GM12878 (cell line): ENCODE data around the gene NTN3. TPM values are rescaled to one million over a fixed set of nuclear protein-coding genes. Genes with fewer than 3 reads are reported as not detected.

Experiments
- ATF7 ChIP-seq: fragments of 450-650 bp; IDR thresholded peaks from 2 replicates; pipeline ENCODE4 v1.6.1; 2016; ENCODE audit warnings: low read depth, mild to moderate bottlenecking
- BCL3 ChIP-seq: IDR thresholded peaks from 2 replicates; pipeline ENCODE4 v1.6.1; 2011; ENCODE audit warnings: borderline replicate concordance, low read depth, mild to moderate bottlenecking, moderate library complexity, low read length; ENCODE audit not compliant: insufficient read depth, poor library complexity, severe bottlenecking
- CEBPB ChIP-seq, 2 experiments: fragments of 150-350 bp in 1 of 2; IDR thresholded peaks; 2 replicates each; pipeline ENCODE4 v1.6.1; 2012 to 2014; ENCODE audit warnings: low read depth in 2 of 2, low read length in 2 of 2, borderline replicate concordance in 1 of 2, inconsistent platforms in 1 of 2
- CHD1 ChIP-seq: IDR thresholded peaks from 2 replicates; pipeline ENCODE4 v1.6.1; 2012; ENCODE audit warnings: low read depth, low read length, improper control_type of control experiment
- CUX1 ChIP-seq: IDR thresholded peaks from 2 replicates; pipeline ENCODE4 v1.6.1; 2012; ENCODE audit warnings: improper control_type of control experiment, low read depth, low read length; ENCODE audit not compliant: insufficient replicate concordance
- E2F4 ChIP-seq: IDR thresholded peaks from 2 replicates; pipeline ENCODE4 v1.6.1; 2012; ENCODE audit warnings: low read depth, low read length, improper control_type of control experiment
- MTA3 ChIP-seq: IDR thresholded peaks from 2 replicates; pipeline ENCODE4 v1.6.1; 2012; ENCODE audit warnings: low read length, inconsistent platforms, borderline replicate concordance
- MYC ChIP-seq: IDR thresholded peaks from 2 replicates; pipeline ENCODE4 v1.6.1; 2011; ENCODE audit warnings: mild to moderate bottlenecking, low read length, moderate library complexity, inconsistent platforms; ENCODE audit not compliant: insufficient read depth, insufficient replicate concordance, insufficient read length, severe bottlenecking
- RUNX3 ChIP-seq: IDR thresholded peaks from 2 replicates; pipeline ENCODE4 v1.6.1; 2012; ENCODE audit warnings: low read length, inconsistent platforms
- SMC3 ChIP-seq: IDR thresholded peaks from 2 replicates; pipeline ENCODE4 v1.6.1; 2011; ENCODE audit warnings: low read length, improper control_type of control experiment, borderline replicate concordance
- TAF1 ChIP-seq: IDR thresholded peaks from 2 replicates; pipeline ENCODE4 v1.6.1; 2011; ENCODE audit warnings: mild to moderate bottlenecking, low read depth, low read length, borderline replicate concordance
- TBL1XR1 ChIP-seq: IDR thresholded peaks from 2 replicates; pipeline ENCODE4 v1.6.1; 2012; ENCODE audit warnings: low read depth, low read length, improper control_type of control experiment
- YBX1 ChIP-seq: fragments of 450-650 bp; IDR thresholded peaks from 2 replicates; pipeline ENCODE4 v1.6.1; 2016; ENCODE audit warnings: antibody characterized with exemption
- ZBED1 ChIP-seq: IDR thresholded peaks from 2 replicates; pipeline ENCODE4 v1.6.1; 2016; ENCODE audit warnings: borderline replicate concordance
- ZBTB11 ChIP-seq: fragments of 450-650 bp; formaldehyde crosslinking; IDR thresholded peaks from 2 replicates; pipeline ENCODE4 v1.5.0; 2022; ENCODE audit warnings: mild to moderate bottlenecking, missing genetic modification characterization
- ZBTB33 ChIP-seq: fragments of 450-650 bp; IDR thresholded peaks from 2 replicates; pipeline ENCODE4 v1.6.1; 2017; ENCODE audit warnings: mild to moderate bottlenecking
- polyA plus RNA-seq, 11 experiments: library from polyadenylated mRNA; depleted of rRNA in 4 of 11; unstranded in 6 of 11; stranded (reverse) in 5 of 11; fragments of >200 nt; fragmentation: Nextera tagmentation in 4 of 11; fragmentation: Illumina TruSeq in 1 of 11; extraction: Ambion mirVana in 4 of 11; extraction: Trizol in 1 of 11; gene quantifications; 1 replicate in 1 of 11; 2 replicates in 10 of 11; pipeline versions ENCODE4 v1.2.1 to v1.2.3, GENCODE V29; 2011 to 2016; ENCODE audit warnings: inconsistent platforms in 2 of 11, missing spikeins in 2 of 11, low read depth in 1 of 11
- total RNA-seq, 4 experiments: library from RNA; depleted of rRNA in 3 of 4; stranded (reverse); fragments of >200 nt in 3 of 4; fragmentation: Illumina TruSeq in 1 of 4; extraction: Trizol in 1 of 4; gene quantifications; 2 replicates each; pipeline versions ENCODE4 v1.2.1 to v1.2.3, GENCODE V29; 2013 to 2021

The NTN3 gene
- total and polyA plus RNA-seq, 10 of the 15 experiments (the other 5 are each of a cell fraction or from before 2014, with no cell fraction given) = 0.04 TPM; not detected in 9

- TF ChIP-seq CEBPB (IDR thresholded peaks at IDR 0.05; ENCODE audit: borderline replicate concordance in 1 of 2, low read depth in 2 of 2, low read length in 2 of 2) = no peak
- no peak for TF ChIP-seq ATF7
- no peak for TF ChIP-seq ZBTB33
- TF ChIP-seq MTA3 = no peak
- TF ChIP-seq RUNX3 = no peak
- TF ChIP-seq YBX1 = no peak
- TF ChIP-seq ZBTB11 (CRISPR knock-in tag) = no peak
- 0 out of 2 replicates have a peak, but pooled peaks have one; percentile 24 for TF ChIP-seq TAF1
- TF ChIP-seq E2F4 = peak; percentile 79
- TF ChIP-seq ZBED1 = no peak
- no peak for TF ChIP-seq CUX1
- TF ChIP-seq TBL1XR1 = no peak
- TF ChIP-seq SMC3 = no peak
- no peak for TF ChIP-seq BCL3
- TF ChIP-seq CHD1 = no peak
- TF ChIP-seq MYC = no peak
Measured at GRCh38 chr16:2429034-2429770, 41.9 kb upstream of the NTN3 start, which contains the start of gene CCNF (continued).
